ENCODE measurements around the gene CEP83. TPM values are rescaled to one million over a fixed set of nuclear protein-coding genes. Genes with fewer than 3 reads are reported as not detected.

CEP83 gene
- total and polyA plus RNA-seq, 12 donors, result 4.2 to 20.5 (median 10.2) TPM

DNA sequence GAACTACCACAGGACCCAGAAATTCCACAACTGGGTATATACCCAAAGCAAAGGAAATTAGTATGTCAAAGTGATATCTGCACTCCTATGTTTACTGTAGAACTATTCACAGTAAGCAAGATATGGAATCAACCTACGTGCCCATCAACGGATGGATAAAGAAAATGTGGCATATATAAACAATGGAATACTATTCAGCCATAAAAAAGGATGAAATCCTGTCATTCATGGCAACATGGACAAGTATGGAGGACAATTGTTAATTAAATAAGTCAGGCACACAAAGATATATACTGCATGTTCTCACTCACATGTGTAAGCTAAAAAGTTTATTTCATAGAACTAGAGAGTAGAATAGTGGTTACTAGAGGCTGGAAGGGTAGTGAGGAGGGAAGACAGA, 97.0 kb downstream of the CEP83 start:
- ATAC-seq (no peak), DNase-seq (no peak)
- peaks cover 0 to 67% (median 9%) of the 10 kb centered on the region in 9 donors for H3K36me3 ChIP-seq
- 91 to 98% methylated on average over 2 of the region's 2 CpGs for WGBS, 2 donors
- H3K4me1 ChIP-seq, result no peaks in the 10 kb centered on the region
- no peak overlapping the region for H3K4me3 ChIP-seq
- intact Hi-C loops (cut with DNase I), result no loop called here
- H3K9me3 ChIP-seq, result peaks cover 0 to 40% (median 16%) of the 10 kb centered on the region in 11 donors
- H3K27ac ChIP-seq, result no peak overlapping the region
- TF ChIP-seq, protein P1, sequence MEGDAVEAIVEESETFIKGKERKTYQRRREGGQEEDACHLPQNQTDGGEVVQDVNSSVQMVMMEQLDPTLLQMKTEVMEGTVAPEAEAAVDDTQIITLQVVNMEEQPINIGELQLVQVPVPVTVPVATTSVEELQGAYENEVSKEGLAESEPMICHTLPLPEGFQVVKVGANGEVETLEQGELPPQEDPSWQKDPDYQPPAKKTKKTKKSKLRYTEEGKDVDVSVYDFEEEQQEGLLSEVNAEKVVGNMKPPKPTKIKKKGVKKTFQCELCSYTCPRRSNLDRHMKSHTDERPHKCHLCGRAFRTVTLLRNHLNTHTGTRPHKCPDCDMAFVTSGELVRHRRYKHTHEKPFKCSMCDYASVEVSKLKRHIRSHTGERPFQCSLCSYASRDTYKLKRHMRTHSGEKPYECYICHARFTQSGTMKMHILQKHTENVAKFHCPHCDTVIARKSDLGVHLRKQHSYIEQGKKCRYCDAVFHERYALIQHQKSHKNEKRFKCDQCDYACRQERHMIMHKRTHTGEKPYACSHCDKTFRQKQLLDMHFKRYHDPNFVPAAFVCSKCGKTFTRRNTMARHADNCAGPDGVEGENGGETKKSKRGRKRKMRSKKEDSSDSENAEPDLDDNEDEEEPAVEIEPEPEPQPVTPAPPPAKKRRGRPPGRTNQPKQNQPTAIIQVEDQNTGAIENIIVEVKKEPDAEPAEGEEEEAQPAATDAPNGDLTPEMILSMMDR (IDR thresholded peaks at IDR 0.05), result no peak
- no peaks in the 10 kb centered on the region for H3K27me3 ChIP-seq

DNA sequence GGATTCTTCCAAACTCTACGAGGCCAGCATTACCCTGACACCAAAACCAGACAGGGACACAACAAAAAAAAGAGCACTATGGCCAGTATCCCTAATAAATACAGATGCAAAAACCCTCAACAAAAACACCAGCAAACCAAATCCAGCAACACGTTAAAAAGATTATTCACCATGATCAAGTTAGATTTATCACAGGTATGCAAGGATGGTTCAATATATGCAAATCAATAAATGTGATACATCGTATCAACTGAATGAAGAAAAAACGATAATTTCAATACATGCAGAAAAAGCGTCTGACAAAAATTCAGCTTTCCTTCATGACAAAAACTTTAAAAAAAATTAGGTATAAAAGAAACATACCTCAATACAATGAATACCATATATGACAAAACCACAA, 99.9 kb downstream of the CEP83 start:
- H3K36me3 ChIP-seq, result peaks cover 0 to 43% (median 4%) of the 10 kb centered on the region in 9 donors
- peaks cover 0 to 47% (median 16%) of the 10 kb centered on the region in 11 donors for H3K9me3 ChIP-seq
- no peaks in the 10 kb centered on the region for H3K4me1 ChIP-seq
- H3K27ac ChIP-seq, result no peak overlapping the region
- no peak for ATAC-seq
- H3K4me3 ChIP-seq, result no peak overlapping the region
- no peaks in the 10 kb centered on the region for H3K27me3 ChIP-seq
- TF ChIP-seq, protein P1 (IDR thresholded peaks at IDR 0.05), result no peak
- intact Hi-C loops (cut with DNase I), result no loop called here
- 97 to 99% methylated on average over 5 of the region's 5 CpGs for WGBS, 2 donors
- DNase-seq, result no peak

DNA sequence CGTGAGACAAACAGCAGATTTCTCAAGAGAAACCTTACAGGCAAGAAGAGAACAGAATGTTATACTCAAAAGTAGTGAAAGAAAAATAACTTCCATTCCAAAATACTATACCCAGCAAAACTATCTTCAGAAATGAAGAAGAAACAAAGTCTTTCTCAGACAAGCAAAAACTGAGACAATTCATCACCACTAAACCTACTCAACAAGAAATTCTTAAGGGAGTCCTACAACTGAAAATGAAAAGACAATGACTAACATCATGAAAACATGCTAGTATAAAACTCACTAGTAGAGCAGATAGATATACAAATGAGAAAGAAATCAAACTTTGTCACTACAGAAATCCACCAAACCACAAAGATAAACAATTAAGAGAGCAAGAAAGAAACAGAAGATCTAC, 106.5 kb downstream of the CEP83 start:
- Histone ChIP-seq H3K4me3 (no peak overlapping the region), H3K4me1 (no peaks in the 10 kb centered on the region), H3K9me3 (peaks cover 0 to 73% (median 52%) of the 10 kb centered on the region in 11 donors), H3K36me3 (peaks cover 0 to 49% (median 5%) of the 10 kb centered on the region in 9 donors), H3K27me3 (no peaks in the 10 kb centered on the region), H3K27ac (no peak overlapping the region)
- intact Hi-C loops (cut with DNase I), result no loop called here
- no peak for ATAC-seq
- 94 to 98% methylated on average over 1 of the region's 1 CpG for WGBS, 2 donors
- DNase-seq, result no peak
- TF ChIP-seq, protein P1 (IDR thresholded peaks at IDR 0.05), result no peak

DNA sequence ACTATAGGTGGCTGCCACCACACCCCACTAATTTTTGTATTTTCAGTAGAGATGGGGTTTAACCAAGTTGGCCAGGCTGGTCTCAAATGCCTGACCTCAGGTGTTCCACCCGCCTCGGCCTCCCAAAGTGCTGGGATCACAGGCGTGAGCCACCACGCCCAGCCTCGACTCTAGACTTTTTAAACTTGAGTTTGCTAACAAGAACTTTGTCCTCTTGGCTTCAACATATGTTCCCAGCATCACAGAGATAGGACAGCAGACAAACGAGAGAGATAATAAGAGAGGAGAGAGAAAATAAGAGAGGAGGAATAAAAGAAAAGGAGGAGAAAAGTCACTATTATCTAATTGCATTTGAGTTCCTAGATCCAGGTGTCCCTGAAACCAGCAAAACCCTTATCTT, 119.1 kb downstream of the CEP83 start:
- 91 to 93% methylated on average over 6 of the region's 6 CpGs for WGBS, 2 donors
- ATAC-seq, result no peak

More for the DNA sequence above, 119.1 kb downstream of the CEP83 start:
- intact Hi-C loops (cut with DNase I), result no loop called here
- DNase-seq, result no peak
- Histone ChIP-seq H3K27me3 (no peaks in the 10 kb centered on the region), H3K9me3 (peaks cover 0 to 5% (median 0%) of the 10 kb centered on the region in 11 donors), H3K27ac (no peak overlapping the region), H3K4me3 (no peak overlapping the region), H3K36me3 (peaks cover 0 to 15% (median 0%) of the 10 kb centered on the region in 9 donors), H3K4me1 (peaks cover 0 to 10% (median 0%) of the 10 kb centered on the region in 9 donors)
- TF ChIP-seq, protein P1 (IDR thresholded peaks at IDR 0.05), result no peak

All from heart right ventricle (tissue), 16 donors.